ENCODE results near the gene TMEM184B.
"Not testable (repeated sequence)": the region's sequence is repeated elsewhere in the genome, so short reads cannot be mapped to it uniquely, and the experiment has no call there.

The TMEM184B gene

DNA sequence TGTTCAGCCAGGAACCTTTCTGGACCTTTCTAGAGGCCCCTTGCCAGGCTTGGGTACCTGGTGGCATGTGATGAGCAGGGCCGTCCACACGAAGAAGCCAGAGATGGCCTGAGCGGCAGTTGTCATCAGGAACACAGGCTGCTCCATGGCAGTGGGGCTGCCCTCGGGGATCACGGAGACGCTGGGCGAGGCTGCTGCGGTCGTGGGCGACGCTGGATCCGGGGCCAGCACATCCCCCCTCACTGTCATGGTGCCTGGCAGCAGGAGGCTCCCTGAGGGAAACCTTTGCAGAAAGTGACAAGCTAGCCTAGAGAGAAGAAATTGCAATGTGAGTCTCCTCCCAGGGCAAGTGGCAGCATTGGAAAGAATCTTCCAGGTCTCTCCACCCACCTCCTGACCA lies 25.1 kb downstream of the TMEM184B start:
- DNase-seq, result no peak

DNA sequence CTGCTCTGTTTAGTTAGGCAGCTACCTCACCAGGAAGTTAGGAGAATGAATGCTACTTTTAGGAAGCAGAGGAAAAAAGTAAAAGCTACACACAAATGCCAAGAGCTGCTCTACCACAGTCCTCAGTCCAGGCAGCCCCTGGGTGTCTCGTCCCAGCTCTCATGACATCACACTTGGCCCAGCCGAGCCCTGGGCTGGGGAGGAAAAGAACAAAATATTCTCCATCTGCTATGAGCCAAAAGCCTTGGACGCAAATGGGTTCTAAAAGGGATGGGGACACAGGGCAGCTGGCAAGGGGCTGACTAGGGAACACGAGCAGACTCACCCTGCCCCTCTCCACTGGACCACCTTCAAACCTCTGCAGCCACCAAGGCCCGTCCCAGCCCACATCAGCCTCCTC lies 26.1 kb downstream of the TMEM184B start:
- no peak for DNase-seq

DNA sequence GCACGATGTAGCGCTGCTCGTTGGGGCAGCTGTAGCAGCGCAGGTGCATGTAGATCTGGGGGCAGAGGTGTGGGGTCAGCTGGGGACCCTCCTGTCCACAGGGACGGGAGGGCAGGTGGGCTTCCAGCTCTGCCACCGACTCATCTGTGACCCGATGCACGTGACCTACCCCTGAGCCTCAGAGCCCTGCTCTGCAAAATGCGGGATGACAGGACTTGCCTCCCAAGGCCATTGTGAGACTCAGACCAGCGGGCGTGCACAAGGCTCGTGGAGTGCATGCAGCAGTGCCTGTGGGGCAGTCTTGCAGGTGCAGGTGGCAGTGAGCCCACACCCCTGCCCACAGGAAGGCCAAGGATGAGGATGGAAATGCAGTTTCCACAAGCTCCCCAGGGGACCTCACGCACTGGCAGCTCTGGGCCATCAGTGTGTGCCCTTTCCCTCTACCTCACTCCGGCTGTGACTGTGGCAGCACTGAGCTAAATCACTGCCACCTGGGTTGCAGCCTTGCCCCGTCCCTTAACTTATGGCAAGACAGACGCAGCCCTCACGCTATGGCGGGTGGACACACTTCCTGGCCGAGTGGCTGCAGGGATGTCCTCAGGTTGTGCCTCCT lies 26.7 kb downstream of the TMEM184B start:
- DNase-seq, result no peak

DNA sequence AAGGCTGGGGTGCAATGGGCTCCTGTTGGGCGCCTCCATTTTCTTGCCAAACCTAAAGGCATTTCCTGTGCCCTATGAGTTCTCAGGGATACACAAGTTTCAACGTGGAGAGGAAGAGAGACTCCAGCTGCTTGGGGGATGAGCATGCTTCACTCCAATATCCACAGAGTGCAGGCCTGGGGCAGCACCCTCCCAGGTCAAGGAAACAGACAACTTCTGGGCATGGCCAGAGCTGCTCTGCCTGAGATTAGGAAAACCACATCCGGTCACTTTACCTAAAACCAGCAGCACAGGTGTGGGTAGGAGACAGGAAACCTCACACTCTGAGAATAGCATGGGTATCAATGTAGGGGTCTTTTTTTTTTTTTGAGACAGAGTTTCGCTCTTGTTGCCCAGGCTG lies 28.7 kb downstream of the TMEM184B start:
- no peak for DNase-seq

DNA sequence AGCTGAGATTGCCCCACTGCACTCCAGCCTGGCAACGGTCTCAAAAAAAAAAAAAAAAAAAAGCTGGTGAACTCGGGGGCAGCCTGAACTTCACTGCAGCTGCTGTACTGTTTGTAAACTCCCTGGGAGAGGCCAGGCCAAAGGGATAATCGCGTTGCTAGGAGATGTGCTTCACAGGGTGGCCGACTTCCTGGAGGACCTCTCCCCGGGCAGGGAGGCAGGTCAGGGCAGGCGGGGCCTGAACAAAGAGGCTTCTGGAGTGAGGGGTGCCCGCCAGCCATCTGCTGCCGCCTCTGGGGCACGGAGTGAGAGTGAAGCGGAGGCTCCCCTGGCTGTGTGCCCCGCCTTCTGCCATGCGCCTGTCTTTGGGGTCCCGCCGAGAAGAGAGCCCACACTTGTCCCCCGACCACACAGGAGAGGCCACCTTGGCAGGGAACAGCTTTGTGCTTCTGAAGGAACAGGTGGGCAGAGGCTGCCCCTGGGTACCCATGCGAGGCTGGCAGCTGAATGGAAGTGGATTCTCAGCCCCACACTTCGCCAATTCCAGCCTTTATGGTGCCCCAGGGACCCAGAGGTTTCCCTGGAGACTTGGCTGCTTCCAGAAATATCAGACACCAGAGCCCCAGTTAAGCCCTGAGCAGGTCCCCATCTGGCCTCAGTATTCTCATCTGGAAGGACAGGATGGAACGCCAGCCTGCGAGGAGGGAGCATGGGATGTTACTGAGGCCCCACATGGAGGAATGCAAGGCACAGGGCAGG lies 29.6 kb downstream of the TMEM184B start:
- DNase-seq, result peak; percentile 93

DNA sequence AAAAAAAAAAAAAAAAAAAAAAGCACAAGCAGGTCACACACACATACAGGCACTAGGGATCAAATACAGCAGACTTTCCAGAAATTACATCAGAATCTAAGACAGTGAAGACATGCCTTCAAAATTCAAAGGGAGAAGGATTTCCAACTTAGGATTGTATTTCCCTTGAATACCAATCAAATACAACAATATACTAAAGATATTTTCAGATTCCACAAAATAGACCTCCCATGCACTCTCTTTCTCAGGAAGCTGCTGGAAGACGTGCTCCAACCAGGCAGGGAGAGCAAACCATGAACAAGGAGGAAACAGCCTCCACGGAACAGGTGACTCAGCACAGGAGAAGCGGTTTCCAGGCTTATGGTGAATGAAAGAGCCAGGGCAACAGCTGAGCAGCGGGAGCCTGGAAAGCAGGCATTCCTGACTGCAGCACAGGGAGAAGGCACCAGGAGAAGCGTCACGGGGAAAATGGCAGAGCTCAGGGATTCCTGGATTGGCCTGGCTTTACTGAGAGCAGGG lies 32.0 kb downstream of the TMEM184B start:
- DNase-seq, result peak; percentile 33

DNA sequence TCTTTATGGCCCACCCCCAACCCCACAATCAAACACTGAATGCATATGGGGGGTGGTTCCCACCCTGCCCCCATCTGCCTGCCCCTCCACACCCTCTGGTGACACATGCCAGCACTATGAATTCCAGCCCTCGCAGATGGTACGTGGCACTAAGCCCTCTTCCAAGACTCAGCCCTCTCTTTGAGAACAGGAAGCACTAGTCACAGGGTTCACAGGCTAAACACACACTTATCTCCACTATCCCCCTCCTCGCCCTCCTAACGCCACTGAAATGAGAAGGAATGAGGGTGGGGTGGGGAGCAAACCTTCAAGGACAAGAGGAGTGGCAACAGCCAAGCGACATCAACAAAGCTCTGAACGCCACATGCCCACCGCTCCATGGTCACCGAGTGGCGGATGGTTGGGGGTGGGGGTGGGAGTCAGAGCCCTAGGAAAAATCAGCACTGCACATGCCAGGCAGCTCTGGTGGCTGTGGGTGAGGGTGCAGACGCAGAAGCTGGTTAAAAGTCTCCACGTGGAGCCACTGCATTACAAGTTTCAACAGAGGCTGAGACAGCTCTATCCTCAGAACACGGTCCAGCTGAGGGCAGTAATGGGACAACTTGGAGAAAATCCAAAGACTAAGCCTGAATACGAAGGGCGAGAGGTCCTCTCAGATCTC lies 33.6 kb downstream of the TMEM184B start:
- DNase-seq, result no peak

DNA sequence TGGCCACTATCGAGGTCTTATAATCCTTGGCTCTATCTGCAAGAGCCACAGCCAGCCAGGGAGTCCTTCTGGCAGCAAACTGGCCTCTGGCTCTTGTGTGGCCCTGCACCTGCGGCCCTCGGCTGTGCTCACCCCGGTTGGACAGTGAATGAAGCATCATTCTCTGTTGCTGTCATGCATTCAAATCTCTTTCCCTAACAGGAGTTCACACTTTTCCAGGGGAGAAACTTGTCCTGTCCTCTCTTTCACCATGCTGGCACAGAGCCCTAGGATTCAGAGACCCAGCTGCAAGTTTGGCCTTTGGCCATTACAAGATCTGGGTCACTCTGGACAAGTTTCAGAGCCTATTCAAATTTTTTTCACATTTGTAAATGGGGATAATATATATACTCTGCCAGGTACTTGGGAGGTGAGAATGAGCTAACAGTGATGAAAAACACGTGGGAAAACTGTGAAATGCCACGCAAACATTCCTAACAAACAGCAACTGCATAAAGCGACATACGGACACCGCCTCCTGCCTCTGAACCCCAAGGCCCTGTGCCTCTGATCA lies 34.2 kb downstream of the TMEM184B start:
- DNase-seq, result no peak

DNA sequence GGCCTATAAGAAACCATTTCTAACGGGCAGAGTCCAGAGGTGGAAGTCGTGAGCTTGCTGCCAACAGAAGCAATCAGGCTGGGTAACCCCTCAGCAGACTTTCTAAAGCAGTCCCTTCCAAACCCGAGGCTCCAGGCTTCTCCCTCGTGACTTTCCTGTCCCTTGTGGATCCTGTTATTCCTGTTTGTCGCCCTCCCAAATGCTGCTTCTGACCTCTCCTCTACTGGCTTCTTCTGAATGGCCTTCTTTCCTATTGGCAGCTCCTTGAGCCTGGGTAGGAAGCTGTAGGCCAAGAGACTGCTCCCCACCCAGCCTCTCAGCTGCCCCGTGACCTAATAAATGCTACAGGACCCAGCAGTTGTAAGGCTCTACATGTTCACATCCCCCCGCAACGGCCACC lies 36.0 kb downstream of the TMEM184B start:
- no peak for DNase-seq

DNA sequence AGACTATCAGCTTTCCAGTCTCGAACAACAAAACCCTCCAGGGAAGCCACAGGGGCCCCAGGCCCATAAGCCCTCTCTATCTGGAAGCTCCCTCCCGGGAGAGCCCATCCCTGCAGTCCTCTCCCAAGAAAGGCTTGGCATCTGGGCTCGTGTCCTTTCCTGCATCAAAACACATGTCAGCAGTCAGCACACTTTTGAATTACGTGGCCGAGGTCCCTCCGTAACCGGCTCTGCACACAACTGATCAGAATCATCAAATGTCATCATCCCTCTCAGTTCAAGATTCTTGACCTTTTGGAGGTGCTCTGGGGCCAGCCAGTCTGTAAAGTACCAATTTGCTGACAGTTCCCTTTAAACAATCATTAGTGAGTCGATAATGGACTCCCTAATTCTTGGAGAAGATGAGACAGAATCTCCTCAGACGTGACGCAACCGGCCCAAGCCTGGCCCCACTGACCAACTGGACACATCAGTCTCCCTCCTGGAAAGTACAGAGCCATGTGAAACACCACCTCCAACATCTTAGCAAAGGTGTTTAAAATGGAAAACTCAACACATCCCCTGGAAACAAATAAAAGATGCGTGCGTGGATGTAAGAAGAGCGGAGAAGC lies 37.5 kb downstream of the TMEM184B start:
- DNase-seq, result no peak

DNA sequence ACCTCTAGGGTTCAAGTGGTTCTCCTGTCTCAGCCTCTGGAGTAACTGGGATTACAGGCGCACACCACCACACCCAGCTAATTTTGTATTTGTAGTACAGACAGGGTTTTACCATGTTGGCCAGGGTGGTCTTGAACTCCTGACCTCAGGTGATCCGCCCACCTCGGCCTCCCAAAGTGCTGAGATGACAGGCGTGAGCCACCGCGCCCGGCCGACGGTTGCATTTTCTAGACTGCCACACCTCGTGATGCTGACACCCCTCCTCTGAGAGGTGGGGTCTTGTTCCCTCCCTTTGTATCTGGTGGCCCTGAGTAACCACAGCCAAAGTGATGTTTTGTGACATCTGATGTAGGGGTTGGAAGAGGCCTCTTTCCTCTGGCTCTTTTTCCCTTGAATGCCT lies 39.0 kb downstream of the TMEM184B start:
- DNase-seq, result not testable (repeated sequence)

DNA sequence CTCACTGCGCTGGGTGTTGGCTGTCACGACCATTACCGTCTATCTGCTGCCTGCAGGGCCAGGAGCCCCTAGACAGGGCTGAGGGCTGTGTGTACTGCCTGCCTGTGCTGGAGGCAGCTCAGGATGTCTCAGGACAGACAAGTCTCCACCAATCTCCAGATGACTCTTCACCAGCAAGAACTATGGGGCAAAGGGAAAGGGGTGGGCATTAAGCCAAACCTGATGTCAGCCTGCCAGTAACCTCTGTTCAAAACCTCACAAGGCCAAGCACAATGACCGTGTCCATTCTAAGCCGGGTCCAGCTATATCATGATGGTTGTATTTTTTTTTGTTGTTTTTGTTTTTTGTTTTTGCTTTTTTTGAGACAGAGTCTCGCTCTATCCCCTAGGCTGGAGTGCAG lies 39.4 kb downstream of the TMEM184B start:
- DNase-seq, result no peak

DNA sequence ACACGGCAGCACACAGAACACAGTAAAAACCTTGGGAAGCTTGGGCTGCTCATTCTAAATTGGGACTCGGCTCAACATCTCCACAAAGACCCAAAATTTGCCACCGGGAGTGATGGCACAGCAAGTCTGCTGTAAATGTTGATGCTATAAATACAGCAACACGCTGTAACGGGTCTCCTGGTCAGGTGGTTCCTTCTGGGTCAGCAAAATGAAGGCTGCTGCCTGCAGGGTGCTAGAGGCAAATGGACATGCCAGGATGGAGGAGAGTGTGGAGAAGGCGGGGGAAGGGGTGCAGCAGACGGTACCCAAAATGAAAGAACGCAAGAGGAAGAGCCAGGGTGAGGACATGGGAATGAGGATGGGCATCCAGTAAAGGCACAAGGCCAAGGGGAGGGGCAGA lies 40.6 kb downstream of the TMEM184B start:
- no peak for DNase-seq

DNA sequence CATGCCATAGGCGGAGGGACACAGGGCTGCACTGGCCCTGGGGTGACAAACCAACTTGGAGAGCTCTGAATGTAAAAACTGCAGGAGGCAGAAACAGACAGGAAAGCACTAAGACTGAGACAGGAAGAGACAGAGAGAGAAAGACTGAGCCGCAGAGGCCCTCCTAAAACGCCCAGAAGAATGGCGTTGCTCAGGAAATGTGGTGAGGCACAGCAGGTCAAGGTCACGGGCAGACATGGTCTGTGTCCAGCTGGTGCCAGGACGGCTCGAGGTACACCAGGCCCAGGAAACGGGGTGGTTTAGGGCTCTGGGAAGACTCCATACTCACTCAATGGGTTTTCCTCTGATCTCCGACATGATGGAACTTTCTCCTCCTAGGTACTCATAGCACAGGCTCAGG lies 41.9 kb downstream of the TMEM184B start:
- no peak for DNase-seq

DNA sequence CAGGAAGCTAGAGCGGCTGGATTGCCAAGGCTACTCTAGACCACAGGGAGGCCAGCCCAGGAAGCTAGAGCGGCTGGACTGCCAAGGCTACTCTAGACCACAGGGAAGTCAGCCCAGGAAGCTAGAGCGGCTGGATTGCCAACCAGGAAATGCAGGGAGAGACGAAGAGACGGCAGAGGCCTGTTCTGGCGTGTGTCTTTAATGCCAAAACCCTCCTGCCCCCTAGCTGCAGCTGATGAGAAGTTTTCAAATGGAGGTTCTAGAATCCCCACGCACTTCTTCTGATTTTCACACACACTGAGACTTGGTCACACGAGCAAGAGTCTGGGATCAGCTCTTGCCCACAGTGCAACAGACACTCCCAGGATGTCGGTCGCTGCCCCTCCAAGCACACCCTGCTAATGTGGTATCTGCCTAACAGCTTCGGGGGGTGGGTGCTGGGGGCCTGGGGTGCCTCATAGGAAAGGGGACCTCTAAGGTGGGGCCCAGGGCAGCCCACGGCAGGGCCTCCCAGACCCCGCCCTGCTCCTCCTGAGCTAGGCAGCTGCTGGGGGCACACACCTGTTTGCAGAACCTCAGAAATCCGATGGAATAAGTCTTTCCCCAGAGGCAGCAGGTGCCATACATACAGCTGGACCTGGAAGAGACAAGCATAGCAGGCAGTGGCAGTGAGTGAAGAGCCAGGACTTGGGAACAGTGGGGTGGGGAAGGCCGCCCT lies 42.5 kb downstream of the TMEM184B start:
- DNase-seq, result peak; percentile 26

DNA sequence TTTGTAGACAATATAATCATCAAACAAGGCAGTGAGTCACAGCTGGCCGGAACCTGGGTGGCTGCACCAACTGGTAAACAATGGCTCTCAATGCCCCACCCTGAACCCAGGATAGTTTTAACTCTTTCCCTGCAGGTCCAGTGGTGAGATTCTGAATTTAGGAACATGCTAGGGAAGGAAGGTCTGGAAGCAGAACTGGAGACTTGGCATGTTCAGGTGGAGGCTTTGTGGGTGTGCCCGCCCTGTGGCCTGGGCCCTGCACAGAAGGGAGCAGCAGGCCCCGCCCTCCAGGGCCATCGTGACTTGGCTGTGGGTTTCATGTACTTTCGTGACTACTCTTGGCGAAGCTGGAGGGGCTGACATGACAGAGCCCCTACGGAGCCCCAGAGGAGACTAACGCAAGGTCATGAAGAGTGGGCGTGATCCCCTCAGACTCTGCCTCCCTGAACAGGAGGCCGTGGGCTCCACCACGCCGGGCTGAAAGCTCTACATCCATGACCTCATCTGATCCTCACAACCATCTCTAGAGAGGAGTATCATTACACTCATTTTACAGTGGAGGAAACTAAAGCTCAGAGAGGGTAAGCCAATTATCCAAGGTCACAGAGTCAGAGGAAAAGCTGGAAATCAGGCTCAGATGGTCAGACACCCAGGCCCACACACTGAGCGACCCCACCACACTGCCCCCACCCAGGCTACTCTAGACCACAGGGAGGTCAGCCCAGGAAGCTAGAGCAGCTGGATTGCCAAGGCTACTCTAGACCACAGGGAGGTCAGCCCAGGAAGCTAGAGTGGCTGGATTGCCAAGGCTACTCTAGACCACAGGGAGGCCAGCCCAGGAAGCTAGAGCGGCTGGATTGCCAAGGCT lies 43.7 kb downstream of the TMEM184B start:
- DNase-seq, result peak; percentile 48

DNA sequence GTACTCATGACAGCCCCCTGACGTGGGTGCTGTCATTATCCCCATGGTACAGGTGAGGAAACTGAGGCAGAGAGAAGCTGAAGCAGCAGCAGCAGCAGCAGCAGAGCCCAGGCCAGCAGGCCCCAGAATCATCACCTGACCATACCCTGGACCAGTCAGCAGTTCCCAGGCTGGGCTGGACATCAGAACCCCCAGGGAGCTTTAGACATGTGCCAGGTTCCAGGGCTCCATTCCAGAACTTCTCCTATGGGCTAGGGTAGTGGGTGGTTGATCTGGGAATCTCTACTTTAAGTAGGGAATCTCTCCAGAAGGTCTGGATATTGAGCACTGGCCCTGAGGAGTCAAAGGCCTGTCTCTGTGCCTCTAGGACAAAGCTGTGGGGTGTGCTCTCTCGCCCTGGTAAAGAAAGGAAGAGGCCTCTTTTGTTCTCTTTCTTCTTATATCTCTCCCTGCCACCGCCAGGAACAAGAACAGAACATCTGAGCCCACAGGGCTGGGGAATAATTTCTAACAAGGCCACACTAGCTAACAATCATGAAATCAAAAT lies 44.4 kb downstream of the TMEM184B start:
- peak; percentile 28 for DNase-seq

DNA sequence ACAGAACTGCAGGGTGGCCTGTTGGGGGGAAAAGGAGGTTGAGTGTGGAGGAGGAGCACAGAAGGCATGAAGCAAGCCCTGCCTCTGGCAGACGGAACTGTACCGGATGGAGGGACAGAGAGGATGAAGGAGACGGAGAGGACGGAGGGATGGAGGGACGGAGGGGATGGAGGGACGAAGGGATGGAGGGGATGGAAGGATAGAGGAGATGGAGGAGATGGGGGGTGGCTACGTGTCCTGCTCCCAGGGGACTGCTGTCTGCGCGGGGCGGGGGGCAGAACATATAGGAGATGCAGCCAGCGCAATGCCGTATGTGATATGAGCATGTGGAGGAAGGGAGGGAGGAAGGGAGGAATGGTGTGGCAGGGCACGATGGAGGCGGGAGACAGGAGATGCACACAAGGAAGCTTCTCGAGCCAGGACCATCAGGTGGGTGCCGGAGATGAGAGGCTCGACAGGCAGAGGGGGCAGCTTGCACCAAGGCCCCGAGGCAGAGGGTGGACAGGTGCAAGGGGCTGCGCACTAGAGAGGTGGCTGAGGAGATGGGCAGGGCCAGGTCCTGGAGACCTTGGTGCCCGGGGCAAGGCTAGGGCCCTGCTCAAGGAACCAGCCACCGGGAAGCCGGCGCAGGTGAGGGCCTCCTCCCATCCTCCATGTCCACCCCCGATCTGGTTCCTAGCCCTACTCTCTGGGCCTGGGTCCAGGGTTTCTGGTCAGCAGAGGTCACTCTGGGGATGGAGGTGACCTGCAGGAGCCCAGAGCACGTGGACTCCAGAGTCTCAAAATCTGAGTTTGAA lies 45.8 kb downstream of the TMEM184B start:
- DNase-seq, result no peak

DNA sequence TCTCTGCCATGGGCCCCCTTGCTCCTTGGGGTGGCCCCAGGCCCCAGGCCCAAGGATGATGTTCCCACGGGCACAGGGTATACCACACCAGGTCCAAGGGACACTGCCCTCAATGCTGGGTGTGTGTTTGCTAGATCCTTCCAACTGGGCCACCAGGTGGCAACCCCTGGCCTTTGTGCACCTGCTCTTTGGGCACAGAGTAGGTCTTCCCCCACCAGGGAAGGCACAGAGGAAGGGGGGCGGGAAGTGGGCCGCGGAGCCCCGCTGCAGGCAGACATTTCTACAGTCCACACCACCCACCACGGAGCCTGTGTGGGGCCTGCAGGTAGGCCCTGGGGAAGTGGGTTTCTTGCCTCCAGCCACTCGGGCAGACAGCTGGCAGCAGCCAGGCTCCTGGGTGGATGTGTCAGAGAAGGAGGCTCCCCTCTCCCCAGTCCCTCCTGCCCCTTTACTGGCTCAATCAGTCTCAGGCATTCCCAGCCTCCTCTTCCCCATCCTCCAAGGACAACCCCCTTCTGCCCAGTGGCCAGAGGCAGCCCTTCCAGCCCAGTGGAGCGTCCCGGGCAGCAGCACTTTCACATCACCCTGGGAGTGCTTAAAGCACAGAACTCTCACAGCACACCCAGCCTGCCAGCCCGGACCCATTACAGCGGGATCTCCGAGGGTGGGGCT lies 49.4 kb downstream of the TMEM184B start:
- DNase-seq, result no peak

DNA sequence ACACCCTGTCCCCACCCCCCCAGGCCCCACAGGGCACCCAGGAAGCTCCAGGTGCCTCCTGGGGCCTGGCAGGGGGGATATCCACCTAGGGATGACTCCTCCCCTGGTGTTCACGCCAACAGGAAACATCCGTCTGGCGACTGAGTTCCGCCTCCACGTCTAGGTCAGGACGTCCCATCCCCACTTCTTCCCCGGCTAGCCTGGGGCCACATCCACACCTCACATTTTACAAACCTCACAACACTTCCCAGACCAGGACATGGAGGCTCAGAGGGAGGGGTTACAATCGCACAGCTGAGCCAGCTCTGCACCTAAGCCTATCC lies 50.1 kb downstream of the TMEM184B start:
- no peak for DNase-seq
